ENCODE measurements around the gene PIKFYVE. TPM values are rescaled to one million over a fixed set of nuclear protein-coding genes. Genes with fewer than 3 reads are reported as not detected.
"Not testable (repeated sequence)": the region's sequence is repeated elsewhere in the genome, so short reads cannot be mapped to it uniquely, and the experiment has no call there.

The PIKFYVE gene
- total RNA-seq, 4 donors from 2014 or later = 35.2 to 51.3 (median 41.7) TPM

- 0 to 1% methylated on average over 20 to 31 of the region's 48 CpGs for WGBS, 2 donors
These were observed 11.0 kb upstream of the PIKFYVE start, which contains the start of gene IDH1 for GRCh38 chr2:208254871-208255556. TSS of gene IDH1 (minus strand) at chr2:208255071. CDS start at chr2:208251551, 3,520 bp downstream.

GRCh38 chr2:208255557-208256106 lies 10.4 kb upstream of the PIKFYVE start:
- Histone ChIP-seq H3K9me3 (no peaks in the 10 kb centered on the region), H3K4me3 (replicated peaks in 1 of 3) (peak overlapping the region; percentile 67 to 88 (median 76)), H3K27ac (peak overlapping the region; percentile 55 to 84 (median 60)), H3K36me3 (peaks cover 0 to 6% of the 10 kb centered on the region in 2 donors), H3K27me3 (no peaks in the 10 kb centered on the region), H3K4me1 (peaks cover 7 to 15% of the 10 kb centered on the region in 2 donors)
- intact Hi-C loops (cut with DNase I) = no loop called here
- TF ChIP-seq CTCF (IDR thresholded peaks at IDR 0.05) = no peak
- TF ChIP-seq POLR2A (IDR thresholded peaks at IDR 0.05) = no peak
- peak in 1 of 2 donors; percentile 13 for DNase-seq
- 39 to 40% methylated on average over 13 of the region's 13 CpGs for WGBS, 2 donors

More at GRCh38 chr2:208254871-208255556, 11.0 kb upstream of the PIKFYVE start, which contains the start of gene IDH1:
- Histone ChIP-seq H3K36me3 (peaks cover 0 to 8% of the 10 kb centered on the region in 2 donors), H3K27ac (peak within 1 kb of the TSS; percentile 57 to 84 (median 60)), H3K9me3 (no peaks in the 10 kb centered on the region), H3K27me3 (no peaks in the 10 kb centered on the region), H3K4me3 (replicated peaks in 1 of 3) (peak within 1 kb of the TSS; percentile 67 to 88 (median 76)), H3K4me1 (peaks cover 7 to 15% of the 10 kb centered on the region in 2 donors)
- intact Hi-C loops (cut with DNase I) = no loop called here
- TF ChIP-seq POLR2A (IDR thresholded peaks at IDR 0.05) (peak in 1 of 2 donors; percentile 72), CTCF (IDR thresholded peaks at IDR 0.05) (peak in 5 of 6 experiments; percentile 15 to 51 (median 33))
- peak; percentile 97 to 98 for DNase-seq

- TF ChIP-seq POLR2A (IDR thresholded peaks at IDR 0.05) (no peak), CTCF (IDR thresholded peaks at IDR 0.05) (peak in 2 of 6 experiments; percentile 13 to 15)
- H3K27ac ChIP-seq = no peak overlapping the region
- peaks cover 0 to under 1% of the 10 kb centered on the region in 2 donors for H3K36me3 ChIP-seq
- WGBS, 2 donors = 73 to 74% methylated on average over 10 of the region's 10 CpGs
- H3K27me3 ChIP-seq = no peaks in the 10 kb centered on the region
- H3K4me1 ChIP-seq = peaks cover 7 to 15% of the 10 kb centered on the region in 2 donors
- H3K4me3 ChIP-seq (replicated peaks in 1 of 3) = no peak overlapping the region
- no peak for DNase-seq
- intact Hi-C loops (cut with DNase I) = no loop called here
- H3K9me3 ChIP-seq = no peaks in the 10 kb centered on the region
These were observed 9.8 kb upstream of the PIKFYVE start for GRCh38 chr2:208256192-208256782.

GRCh38 chr2:208256849-208257813 lies 8.9 kb upstream of the PIKFYVE start:
- H3K27me3 ChIP-seq; H3K36me3 ChIP-seq; H3K27ac ChIP-seq; intact Hi-C loops (cut with DNase I); H3K4me3 ChIP-seq (replicated peaks in 1 of 3); H3K9me3 ChIP-seq; DNase-seq: not testable (repeated sequence)
- WGBS, 2 donors = 81 to 85% methylated on average over 12 of the region's 12 CpGs
- peaks cover 7 to 15% of the 10 kb centered on the region in 2 donors for H3K4me1 ChIP-seq

- DNase-seq = peak; percentile 23 to 28
- Histone ChIP-seq H3K27ac (peak overlapping the region; percentile 53 to 97 (median 88)), H3K4me1 (peaks cover 13 to 19% of the 10 kb centered on the region in 2 donors), H3K27me3 (no peaks in the 10 kb centered on the region), H3K4me3 (replicated peaks in 1 of 3) (peak overlapping the region; percentile 23 to 86 (median 46)), H3K36me3 (no peaks in the 10 kb centered on the region), H3K9me3 (no peaks in the 10 kb centered on the region)
- no peak for TF ChIP-seq CTCF (IDR thresholded peaks at IDR 0.05)
- no peak for TF ChIP-seq POLR2A (IDR thresholded peaks at IDR 0.05)
- intact Hi-C loops (cut with DNase I) = no loop called here
- 2 to 7% methylated on average over 9 of the region's 9 CpGs for WGBS, 2 donors
These were observed 669 bp upstream of the PIKFYVE start for GRCh38 chr2:208265371-208265800.

All from thyroid gland (tissue), 4 donors.